Stimulated activated naive CD8-positive, alpha-beta T cell treated with anti-CD3 and anti-CD28 coated beads, Interleukin-15, Interleukin-2, amounts not matched to agents 100 ng/mL and 50 ng/mL, for 24 hours (primary cell): ENCODE measurements around the gene SLC7A5.
A peak's percentile ranks its signal among the peaks of the same experiment; 100 is the strongest.

Experiments used
- H3K27ac Mint-ChIP-seq: one replicate; pipeline ENCODE4 v1.8.0; 2021; ENCODE audit warnings: mild to moderate bottlenecking, mixed read lengths
- H3K27me3 Mint-ChIP-seq: one replicate; pipeline ENCODE4 v1.8.0; 2021; ENCODE audit warnings: mixed read lengths
- H3K36me3 Mint-ChIP-seq: one replicate; pipeline ENCODE4 v1.8.0; 2021; ENCODE audit warnings: low read depth, mixed read lengths
- H3K4me1 Mint-ChIP-seq: one replicate; pipeline ENCODE4 v1.8.0; 2021; ENCODE audit warnings: low read depth, mixed read lengths
- H3K4me3 Mint-ChIP-seq: one replicate; pipeline ENCODE4 v1.8.0; 2021; ENCODE audit warnings: mild to moderate bottlenecking, mixed read lengths
- H3K9me3 Mint-ChIP-seq: one replicate; pipeline ENCODE4 v1.8.0; 2021; ENCODE audit warnings: mixed read lengths

Gene SLC7A5

GRCh38 chr16:87856791-87857228 lies 12.5 kb downstream of the SLC7A5 start:
- Mint-ChIP-seq H3K9me3 (no peaks in the 10 kb centered on the region), H3K36me3 (peaks cover 57% of the 10 kb centered on the region), H3K27ac (peak overlapping the region; percentile 86), H3K27me3 (no peaks in the 10 kb centered on the region), H3K4me3 (peak overlapping the region; percentile 77), H3K4me1 (peaks cover 88% of the 10 kb centered on the region)

GRCh38 chr16:87855852-87856715 lies 13.2 kb downstream of the SLC7A5 start:
- Mint-ChIP-seq H3K27me3 (no peaks in the 10 kb centered on the region), H3K4me1 (peaks cover 87% of the 10 kb centered on the region), H3K36me3 (peaks cover 55% of the 10 kb centered on the region), H3K9me3 (no peaks in the 10 kb centered on the region), H3K27ac (peak overlapping the region; percentile 86), H3K4me3 (peak overlapping the region; percentile 77)

- H3K27ac Mint-ChIP-seq, result peak overlapping the region; percentile 55
- H3K4me1 Mint-ChIP-seq, result peaks cover 83% of the 10 kb centered on the region
- H3K9me3 Mint-ChIP-seq, result no peaks in the 10 kb centered on the region
- peak overlapping the region; percentile 77 for H3K4me3 Mint-ChIP-seq
- H3K27me3 Mint-ChIP-seq, result no peaks in the 10 kb centered on the region
- H3K36me3 Mint-ChIP-seq, result peaks cover 53% of the 10 kb centered on the region
These were observed 14.2 kb downstream of the SLC7A5 start for GRCh38 chr16:87854907-87855683.

GRCh38 chr16:87854053-87854906 lies 15.0 kb downstream of the SLC7A5 start:
- Mint-ChIP-seq H3K9me3 (no peaks in the 10 kb centered on the region), H3K36me3 (peaks cover 54% of the 10 kb centered on the region), H3K27ac (peak overlapping the region; percentile 89), H3K4me3 (peak overlapping the region; percentile 74), H3K4me1 (peaks cover 83% of the 10 kb centered on the region), H3K27me3 (no peaks in the 10 kb centered on the region)

- H3K4me3 Mint-ChIP-seq, result peak overlapping the region; percentile 62
- H3K9me3 Mint-ChIP-seq, result no peaks in the 10 kb centered on the region
- peak overlapping the region; percentile 94 for H3K27ac Mint-ChIP-seq
- H3K27me3 Mint-ChIP-seq, result no peaks in the 10 kb centered on the region
- peaks cover 76% of the 10 kb centered on the region for H3K4me1 Mint-ChIP-seq
- peaks cover 59% of the 10 kb centered on the region for H3K36me3 Mint-ChIP-seq
These were observed 15.8 kb downstream of the SLC7A5 start for GRCh38 chr16:87853411-87854052.

GRCh38 chr16:87851601-87852000 lies 17.7 kb downstream of the SLC7A5 start:
- H3K27ac Mint-ChIP-seq, result no peak overlapping the region
- H3K4me1 Mint-ChIP-seq, result peaks cover 62% of the 10 kb centered on the region
- H3K27me3 Mint-ChIP-seq, result no peaks in the 10 kb centered on the region
- H3K36me3 Mint-ChIP-seq, result peaks cover 45% of the 10 kb centered on the region
- no peaks in the 10 kb centered on the region for H3K9me3 Mint-ChIP-seq
- H3K4me3 Mint-ChIP-seq, result no peak overlapping the region

- Mint-ChIP-seq H3K4me1 (peaks cover 60% of the 10 kb centered on the region), H3K27ac (peak overlapping the region; percentile 47), H3K27me3 (no peaks in the 10 kb centered on the region), H3K36me3 (peaks cover 44% of the 10 kb centered on the region), H3K4me3 (no peak overlapping the region), H3K9me3 (no peaks in the 10 kb centered on the region)
These were observed 18.1 kb downstream of the SLC7A5 start for GRCh38 chr16:87851141-87851587.

GRCh38 chr16:87850009-87851006 lies 19.0 kb downstream of the SLC7A5 start:
- Mint-ChIP-seq H3K27ac (peak overlapping the region; percentile 47), H3K36me3 (peaks cover 44% of the 10 kb centered on the region), H3K4me1 (peaks cover 54% of the 10 kb centered on the region), H3K27me3 (no peaks in the 10 kb centered on the region), H3K9me3 (no peaks in the 10 kb centered on the region), H3K4me3 (no peak overlapping the region)

GRCh38 chr16:87849419-87850008 lies 19.8 kb downstream of the SLC7A5 start:
- Mint-ChIP-seq H3K36me3 (peaks cover 49% of the 10 kb centered on the region), H3K4me1 (peaks cover 50% of the 10 kb centered on the region), H3K27me3 (no peaks in the 10 kb centered on the region), H3K4me3 (no peak overlapping the region), H3K27ac (peak overlapping the region; percentile 21), H3K9me3 (no peaks in the 10 kb centered on the region)

GRCh38 chr16:87848676-87849345 lies 20.5 kb downstream of the SLC7A5 start:
- no peaks in the 10 kb centered on the region for H3K27me3 Mint-ChIP-seq
- H3K9me3 Mint-ChIP-seq, result no peaks in the 10 kb centered on the region
- H3K27ac Mint-ChIP-seq, result no peak overlapping the region
- H3K4me3 Mint-ChIP-seq, result no peak overlapping the region
- H3K4me1 Mint-ChIP-seq, result peaks cover 44% of the 10 kb centered on the region
- peaks cover 51% of the 10 kb centered on the region for H3K36me3 Mint-ChIP-seq

GRCh38 chr16:87847785-87848675 lies 21.3 kb downstream of the SLC7A5 start:
- H3K27ac Mint-ChIP-seq, result peak overlapping the region; percentile 55

GRCh38 chr16:87847467-87847784 lies 21.9 kb downstream of the SLC7A5 start:
- Mint-ChIP-seq H3K36me3 (peaks cover 54% of the 10 kb centered on the region), H3K4me3 (no peak overlapping the region), H3K9me3 (no peaks in the 10 kb centered on the region), H3K27me3 (no peaks in the 10 kb centered on the region), H3K4me1 (peaks cover 34% of the 10 kb centered on the region), H3K27ac (no peak overlapping the region)

More at GRCh38 chr16:87847785-87848675, 21.3 kb downstream of the SLC7A5 start:
- Mint-ChIP-seq H3K27me3 (no peaks in the 10 kb centered on the region), H3K36me3 (peaks cover 53% of the 10 kb centered on the region), H3K4me1 (peaks cover 36% of the 10 kb centered on the region), H3K9me3 (no peaks in the 10 kb centered on the region), H3K4me3 (no peak overlapping the region)
